Neural crest cell (in vitro differentiated cells): ENCODE data around the gene DNAH6. TPM values are rescaled to one million over a fixed set of nuclear protein-coding genes. Genes with fewer than 3 reads are reported as not detected.

Experiments
- DNase-seq: peaks from one replicate; pipeline ENCODE4 v3.0.0; 2021; ENCODE audit warnings: low read depth, mixed read lengths, low spot score
- H3K27ac Mint-ChIP-seq: one replicate; pipeline ENCODE4 v1.8.0; 2021; ENCODE audit warnings: mild to moderate bottlenecking, mixed read lengths; ENCODE audit not compliant: unreplicated experiment
- H3K27me3 Mint-ChIP-seq: 2 replicates; pipeline ENCODE4 v1.8.0; 2021; ENCODE audit warnings: low read depth, mild to moderate bottlenecking, mixed read lengths
- H3K36me3 Mint-ChIP-seq: 2 replicates; pipeline ENCODE4 v1.8.0; 2021; ENCODE audit warnings: low read depth, mild to moderate bottlenecking, mixed read lengths
- H3K4me1 Mint-ChIP-seq: 2 replicates; pipeline ENCODE4 v1.8.0; 2021; ENCODE audit warnings: mixed read lengths
- H3K4me3 Mint-ChIP-seq: one replicate; pipeline ENCODE4 v1.8.0; 2021; ENCODE audit warnings: mild to moderate bottlenecking, mixed read lengths
- H3K9me3 Mint-ChIP-seq: 2 replicates; pipeline ENCODE4 v1.8.0; 2021; ENCODE audit warnings: mixed read lengths
- total RNA-seq: library from RNA; stranded (reverse); gene quantifications from 2 replicates; pipeline ENCODE4 v1.2.1, GENCODE V29; 2021
- TF ChIP-seq, protein P1 (sequence below): fragments of 200-600 bp; sonication (generic); conservative IDR thresholded peaks from 2 replicates; pipeline ENCODE4 v1.5.0; 2021; ENCODE audit warnings: antibody characterized with exemption, mild to moderate bottlenecking

The DNAH6 gene
- total RNA-seq, 1 donor from 2014 or later: 2.8 TPM

GRCh38 chr2:84669122-84669521 is 152.8 kb downstream of the DNAH6 start:
- Mint-ChIP-seq H3K27me3 (no peaks in the 10 kb centered on the region), H3K4me3 (no peak overlapping the region)

DNA sequence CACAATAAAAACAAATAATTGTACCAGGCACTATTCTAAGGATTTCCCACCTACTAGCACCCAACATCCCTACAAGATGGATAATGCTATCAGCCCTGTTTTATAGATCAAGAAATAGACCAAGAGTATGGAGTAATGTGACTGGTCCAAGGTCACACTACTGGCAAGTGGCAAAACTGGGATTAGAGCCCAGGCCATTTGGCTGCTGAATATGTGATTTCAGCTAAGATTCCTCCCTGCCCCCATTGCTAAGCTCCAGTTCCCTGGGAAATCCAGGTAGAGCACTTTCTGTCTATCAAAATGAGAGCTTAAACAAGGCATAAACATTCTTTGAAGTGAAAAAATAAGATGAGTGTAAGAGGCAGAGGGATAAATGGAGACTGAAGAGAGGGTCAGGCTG is 157.8 kb downstream of the DNAH6 start:
- DNase-seq: no peak
- Mint-ChIP-seq H3K4me1 (no peaks in the 10 kb centered on the region), H3K36me3 (no peaks in the 10 kb centered on the region), H3K27me3 (no peaks in the 10 kb centered on the region), H3K27ac (no peak overlapping the region), H3K4me3 (no peak overlapping the region), H3K9me3 (no peaks in the 10 kb centered on the region)
- TF ChIP-seq, protein P1, sequence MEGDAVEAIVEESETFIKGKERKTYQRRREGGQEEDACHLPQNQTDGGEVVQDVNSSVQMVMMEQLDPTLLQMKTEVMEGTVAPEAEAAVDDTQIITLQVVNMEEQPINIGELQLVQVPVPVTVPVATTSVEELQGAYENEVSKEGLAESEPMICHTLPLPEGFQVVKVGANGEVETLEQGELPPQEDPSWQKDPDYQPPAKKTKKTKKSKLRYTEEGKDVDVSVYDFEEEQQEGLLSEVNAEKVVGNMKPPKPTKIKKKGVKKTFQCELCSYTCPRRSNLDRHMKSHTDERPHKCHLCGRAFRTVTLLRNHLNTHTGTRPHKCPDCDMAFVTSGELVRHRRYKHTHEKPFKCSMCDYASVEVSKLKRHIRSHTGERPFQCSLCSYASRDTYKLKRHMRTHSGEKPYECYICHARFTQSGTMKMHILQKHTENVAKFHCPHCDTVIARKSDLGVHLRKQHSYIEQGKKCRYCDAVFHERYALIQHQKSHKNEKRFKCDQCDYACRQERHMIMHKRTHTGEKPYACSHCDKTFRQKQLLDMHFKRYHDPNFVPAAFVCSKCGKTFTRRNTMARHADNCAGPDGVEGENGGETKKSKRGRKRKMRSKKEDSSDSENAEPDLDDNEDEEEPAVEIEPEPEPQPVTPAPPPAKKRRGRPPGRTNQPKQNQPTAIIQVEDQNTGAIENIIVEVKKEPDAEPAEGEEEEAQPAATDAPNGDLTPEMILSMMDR: no peak

More at GRCh38 chr2:84669122-84669521, 152.8 kb downstream of the DNAH6 start:
- Mint-ChIP-seq H3K27ac (no peak overlapping the region), H3K36me3 (no peaks in the 10 kb centered on the region), H3K4me1 (no peaks in the 10 kb centered on the region), H3K9me3 (peaks cover 8% of the 10 kb centered on the region)
- DNase-seq: no peak
- TF ChIP-seq, protein P1: no peak

- no peak overlapping the region for H3K4me3 Mint-ChIP-seq
- TF ChIP-seq, protein P1: no peak
- no peak overlapping the region for H3K27ac Mint-ChIP-seq
- no peaks in the 10 kb centered on the region for H3K36me3 Mint-ChIP-seq
- no peak for DNase-seq
- no peaks in the 10 kb centered on the region for H3K4me1 Mint-ChIP-seq
- H3K9me3 Mint-ChIP-seq: no peaks in the 10 kb centered on the region
- H3K27me3 Mint-ChIP-seq: no peaks in the 10 kb centered on the region
Measured at GRCh38 chr2:84674586-84674985, 158.3 kb downstream of the DNAH6 start.

- Mint-ChIP-seq H3K27ac (no peak overlapping the region), H3K27me3 (no peaks in the 10 kb centered on the region), H3K9me3 (no peaks in the 10 kb centered on the region), H3K36me3 (no peaks in the 10 kb centered on the region), H3K4me1 (no peaks in the 10 kb centered on the region), H3K4me3 (no peak overlapping the region)
- no peak for DNase-seq
- TF ChIP-seq, protein P1: no peak
Measured at GRCh38 chr2:84676295-84676694, 160.0 kb downstream of the DNAH6 start.

- no peaks in the 10 kb centered on the region for H3K4me1 Mint-ChIP-seq
- H3K4me3 Mint-ChIP-seq: no peak overlapping the region
- peaks cover 2% of the 10 kb centered on the region for H3K9me3 Mint-ChIP-seq
- TF ChIP-seq, protein P1: no peak
- no peak overlapping the region for H3K27ac Mint-ChIP-seq
- H3K36me3 Mint-ChIP-seq: no peaks in the 10 kb centered on the region
- DNase-seq: no peak
- no peaks in the 10 kb centered on the region for H3K27me3 Mint-ChIP-seq
Measured at GRCh38 chr2:84678214-84678613, 161.9 kb downstream of the DNAH6 start.
